Epithelial cell of proximal tubule (primary cell): ENCODE data around the gene LAMB3. TPM values are rescaled to one million over a fixed set of nuclear protein-coding genes. Genes with fewer than 3 reads are reported as not detected.

ENCODE experiments used
- DNase-seq: peaks from one replicate; pipeline ENCODE4 v3.0.0-alpha.2; 2011; ENCODE audit warnings: low read depth
- H3K4me3 ChIP-seq: 2 replicates; pipeline ENCODE4 v1.5.1; 2011; ENCODE audit warnings: low read depth, mild to moderate bottlenecking, low read length
- total RNA-seq: library from RNA; depleted of rRNA; stranded (reverse); fragments of >200 nt; gene quantifications from 2 replicates; pipeline ENCODE4 v1.2.3, GENCODE V29; 2015
- TF ChIP-seq, protein P1 (sequence below): conservative IDR thresholded peaks from 2 replicates; pipeline ENCODE4 v1.5.1; 2012; ENCODE audit warnings: low read depth, mild to moderate bottlenecking, low read length

Gene LAMB3
- total RNA-seq, 1 donor from 2014 or later = 72.0 TPM

DNA sequence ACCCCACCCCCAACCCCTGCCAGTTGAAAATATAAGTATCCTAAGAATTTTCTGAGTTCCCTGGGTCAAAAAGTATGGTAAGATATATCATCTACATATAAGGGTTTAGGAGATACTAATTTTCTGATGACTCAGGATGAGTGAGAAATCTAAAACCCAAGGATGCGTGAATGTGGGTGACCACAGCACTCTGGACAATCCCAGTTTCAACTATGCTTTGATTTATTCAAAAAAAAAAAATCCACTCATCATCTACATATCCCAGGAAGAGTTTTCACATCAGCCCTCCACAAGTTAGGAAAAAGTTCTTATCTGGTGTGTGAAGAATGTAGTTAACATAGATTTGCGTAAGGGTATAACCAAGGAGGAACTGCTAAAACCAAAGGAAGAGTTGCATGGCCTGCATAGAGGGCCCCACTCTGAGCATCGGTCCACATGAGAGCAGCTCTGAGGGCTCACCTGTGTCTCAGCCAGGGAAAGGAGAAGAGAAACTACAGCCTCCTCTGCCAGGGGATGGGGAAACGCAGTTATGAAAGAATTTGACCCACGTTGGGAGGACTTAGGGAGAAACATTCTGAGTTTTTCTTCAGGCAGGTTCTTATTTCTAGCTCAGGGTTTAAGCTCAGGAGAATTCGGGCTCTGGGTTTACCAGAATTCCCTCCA lies 18.8 kb downstream of the LAMB3 start:
- TF ChIP-seq, protein P1, sequence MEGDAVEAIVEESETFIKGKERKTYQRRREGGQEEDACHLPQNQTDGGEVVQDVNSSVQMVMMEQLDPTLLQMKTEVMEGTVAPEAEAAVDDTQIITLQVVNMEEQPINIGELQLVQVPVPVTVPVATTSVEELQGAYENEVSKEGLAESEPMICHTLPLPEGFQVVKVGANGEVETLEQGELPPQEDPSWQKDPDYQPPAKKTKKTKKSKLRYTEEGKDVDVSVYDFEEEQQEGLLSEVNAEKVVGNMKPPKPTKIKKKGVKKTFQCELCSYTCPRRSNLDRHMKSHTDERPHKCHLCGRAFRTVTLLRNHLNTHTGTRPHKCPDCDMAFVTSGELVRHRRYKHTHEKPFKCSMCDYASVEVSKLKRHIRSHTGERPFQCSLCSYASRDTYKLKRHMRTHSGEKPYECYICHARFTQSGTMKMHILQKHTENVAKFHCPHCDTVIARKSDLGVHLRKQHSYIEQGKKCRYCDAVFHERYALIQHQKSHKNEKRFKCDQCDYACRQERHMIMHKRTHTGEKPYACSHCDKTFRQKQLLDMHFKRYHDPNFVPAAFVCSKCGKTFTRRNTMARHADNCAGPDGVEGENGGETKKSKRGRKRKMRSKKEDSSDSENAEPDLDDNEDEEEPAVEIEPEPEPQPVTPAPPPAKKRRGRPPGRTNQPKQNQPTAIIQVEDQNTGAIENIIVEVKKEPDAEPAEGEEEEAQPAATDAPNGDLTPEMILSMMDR = no peak
- no peak overlapping the region for H3K4me3 ChIP-seq
- no peak for DNase-seq

DNA sequence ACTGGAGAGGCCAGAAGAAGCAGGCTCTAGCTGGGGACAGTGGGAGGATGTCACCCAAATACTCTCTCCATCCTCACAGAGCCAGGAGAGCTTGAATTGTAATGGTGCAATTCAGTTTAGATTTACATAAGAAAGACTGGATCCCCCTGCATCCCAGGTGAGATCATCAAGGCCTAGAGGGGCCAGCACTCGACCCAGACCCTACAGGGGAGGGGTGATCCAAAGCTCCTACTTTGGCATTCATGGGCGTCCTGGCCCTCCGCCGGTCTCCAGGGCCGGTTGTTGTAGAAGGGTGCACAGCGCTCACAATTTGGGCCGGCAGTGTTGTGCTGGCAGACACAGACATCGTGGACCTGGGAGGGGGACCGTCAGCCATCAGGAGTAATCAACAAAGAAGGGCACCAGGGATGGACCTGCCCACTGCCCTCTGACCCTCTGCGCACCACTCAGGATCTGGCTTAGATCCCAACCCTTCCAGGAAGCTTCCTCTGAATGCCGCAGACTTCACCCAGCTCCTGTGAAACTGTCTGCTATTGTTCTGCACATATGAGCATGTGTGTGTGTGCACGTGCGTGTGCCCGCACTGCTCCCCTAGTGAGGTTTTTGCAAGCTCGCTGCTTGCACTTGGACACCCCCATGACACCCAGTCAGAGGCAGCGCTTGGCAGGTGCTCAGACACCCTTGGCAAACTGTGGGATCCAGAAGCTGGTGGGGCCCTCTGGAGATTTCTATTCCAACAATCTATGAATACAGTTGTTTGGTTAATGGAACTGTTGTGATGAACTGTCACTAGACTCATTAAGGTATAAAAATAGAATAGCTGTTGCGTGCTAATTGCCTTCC lies 21.6 kb downstream of the LAMB3 start:
- TF ChIP-seq, protein P1 = no peak
- no peak overlapping the region for H3K4me3 ChIP-seq
- no peak for DNase-seq

DNA sequence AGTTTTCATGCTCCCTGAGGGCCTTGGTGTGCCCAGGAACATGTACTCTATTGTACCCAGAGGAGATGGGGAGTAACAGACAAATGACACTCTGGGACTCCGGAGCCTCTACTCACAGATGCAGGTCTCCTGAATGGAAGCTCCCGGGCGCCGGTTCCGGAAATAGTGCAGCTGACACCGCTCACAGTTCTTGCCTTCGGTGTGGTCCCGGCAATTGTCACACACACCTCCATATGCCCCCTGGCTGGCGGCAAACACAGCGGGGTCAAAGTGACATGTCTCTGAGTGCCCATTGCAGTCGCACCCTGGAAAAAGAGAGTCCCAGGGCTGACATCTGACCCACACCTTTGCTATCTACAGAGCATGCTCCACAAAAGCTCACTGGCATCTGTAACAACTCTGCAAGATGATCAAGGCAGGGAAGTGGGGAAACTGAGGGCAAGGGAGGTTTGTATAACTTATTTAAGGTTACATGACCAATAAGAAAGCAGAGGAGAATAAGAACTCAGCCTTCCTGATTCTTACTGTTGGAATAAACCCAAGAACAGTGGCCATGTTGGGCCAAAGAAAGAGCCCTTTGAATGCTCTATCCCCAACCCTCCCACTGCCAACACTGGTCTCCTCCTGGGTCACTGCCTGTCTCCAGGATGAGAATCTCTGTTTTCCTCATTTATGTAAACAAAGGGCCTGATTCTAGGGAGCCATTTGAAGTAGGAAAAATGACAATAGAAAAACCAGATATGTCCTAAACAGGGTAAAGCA lies 22.4 kb downstream of the LAMB3 start:
- DNase-seq = no peak
- H3K4me3 ChIP-seq = no peak overlapping the region
- TF ChIP-seq, protein P1 = no peak

DNA sequence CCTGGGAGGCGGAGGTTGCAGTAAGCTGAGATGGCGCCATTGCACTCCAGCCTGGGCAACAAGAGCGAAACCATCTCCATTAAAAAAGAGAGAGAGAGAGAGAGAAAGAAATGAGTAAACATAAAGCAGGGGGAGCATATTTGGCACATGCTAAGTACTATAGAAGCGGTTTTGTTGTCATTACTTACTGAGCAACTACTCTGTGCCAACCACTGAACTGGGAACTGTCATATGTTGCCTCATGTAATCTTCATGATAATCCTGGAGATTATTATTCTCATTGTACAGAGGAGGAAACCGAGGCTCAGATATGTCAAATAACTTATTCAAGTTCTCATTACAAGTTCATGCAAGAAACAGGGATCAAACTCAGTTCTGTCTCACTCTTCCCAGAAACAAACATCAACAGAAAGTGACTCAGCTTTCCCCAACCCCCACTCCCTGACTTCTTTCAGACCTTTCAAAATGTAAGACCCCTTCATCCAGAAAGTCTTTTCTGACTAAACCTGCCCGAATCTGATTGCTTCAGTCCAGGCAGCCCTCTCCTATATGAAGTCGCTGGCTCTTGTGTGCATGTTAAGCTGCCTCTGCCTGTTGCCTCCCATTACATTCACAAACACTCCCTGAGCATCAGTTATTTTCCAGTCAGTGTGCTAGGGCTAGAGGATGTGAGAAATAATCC lies 23.5 kb downstream of the LAMB3 start:
- TF ChIP-seq, protein P1 = no peak
- no peak for DNase-seq
- no peak overlapping the region for H3K4me3 ChIP-seq

DNA sequence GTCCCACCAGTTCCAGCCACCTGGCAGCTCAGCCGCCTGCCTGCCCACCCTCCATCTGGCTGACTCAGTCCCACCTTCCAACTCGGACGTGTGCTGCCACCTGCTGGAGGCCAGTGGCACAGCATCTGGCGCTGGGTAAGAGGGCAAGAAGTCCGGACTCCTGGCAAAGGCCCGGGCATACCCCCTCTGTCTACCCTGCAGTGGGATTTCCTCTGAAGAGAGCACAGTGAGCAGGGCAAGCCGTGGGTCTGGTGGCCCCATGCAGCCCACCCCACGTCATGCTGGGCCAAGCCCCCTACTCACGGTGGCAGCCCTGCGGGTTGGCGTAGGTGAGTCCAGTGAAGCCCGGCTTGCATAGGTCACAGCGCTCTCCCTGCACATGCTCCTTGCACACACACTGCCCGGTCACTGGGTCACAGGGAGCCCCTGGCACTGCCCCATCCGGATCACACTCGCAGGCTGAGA lies 24.5 kb downstream of the LAMB3 start:
- TF ChIP-seq, protein P1 = peak; percentile 97
- H3K4me3 ChIP-seq = no peak overlapping the region
- DNase-seq = no peak

DNA sequence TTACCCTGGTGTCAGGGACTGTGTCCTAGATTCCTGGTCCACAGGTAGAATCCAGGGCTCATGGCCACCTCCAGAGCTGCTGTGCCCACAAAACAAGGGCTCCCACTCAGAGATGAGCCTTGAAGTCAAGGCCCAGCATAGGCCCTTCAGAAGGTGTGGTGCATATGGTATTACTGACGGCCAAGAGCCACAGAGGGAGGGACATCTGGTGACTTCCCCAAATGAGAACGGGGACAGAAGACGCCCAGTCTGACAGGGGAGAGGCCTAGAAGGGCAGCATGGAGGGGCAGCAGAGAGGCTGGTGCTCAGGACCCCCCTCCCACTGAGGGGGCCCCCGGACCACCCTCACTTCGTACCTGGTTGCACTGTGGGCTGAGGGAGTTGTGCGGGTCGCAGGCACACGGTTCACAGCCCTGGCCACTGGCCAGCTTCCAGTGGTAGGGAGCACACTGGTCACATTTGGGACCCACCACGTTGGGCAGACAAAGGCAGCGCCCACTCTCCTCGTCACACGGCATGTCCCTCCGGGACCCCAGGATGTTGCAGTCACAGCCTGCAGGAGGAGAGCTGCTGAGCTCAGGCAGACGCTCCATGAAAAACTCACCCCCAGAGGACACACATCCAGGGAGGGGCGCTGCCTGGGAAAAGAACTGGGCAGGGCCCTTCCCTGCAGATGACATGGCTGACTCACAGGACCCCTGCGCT lies 25.0 kb downstream of the LAMB3 start:
- TF ChIP-seq, protein P1 = no peak
- H3K4me3 ChIP-seq = no peak overlapping the region
- no peak for DNase-seq
